ENCODE data around the gene TPPP. TPM values are rescaled to one million over a fixed set of nuclear protein-coding genes. Genes with fewer than 3 reads are reported as not detected.

Gene TPPP
- total RNA-seq, 1 experiment from 2014 or later = 3.9 TPM

GRCh38 chr5:620152-620551 lies 73.0 kb downstream of the TPPP start:
- Histone ChIP-seq H3K79me2 (ENCODE audit: insufficient read depth, low read length) (peaks cover 33% of the 10 kb centered on the region), H3K9me2 (ENCODE audit: insufficient read depth) (no peaks in the 10 kb centered on the region), H2AFZ (ENCODE audit: low read depth, low read length, poor library complexity, severe bottlenecking) (no peak overlapping the region), H3K9me3 (ENCODE audit: control insufficient read depth in 1 of 2, insufficient read depth in 1 of 2, low read depth in 1 of 2, low read length in 2 of 2) (no peaks in the 10 kb centered on the region; a peak in 1 of 4 replicates), H3K4me1 (ENCODE audit: control insufficient read depth in 1 of 2, insufficient read depth in 2 of 2, low read length in 2 of 2) (no peaks in the 10 kb centered on the region), H3K4me3 (replicated peaks in 1 of 2; ENCODE audit: low read depth in 1 of 2, low read length in 2 of 2) (no peak overlapping the region), H3K27ac (ENCODE audit: low read depth, low read length) (no peak overlapping the region), H4K20me1 (ENCODE audit: insufficient read depth) (peaks cover 13% of the 10 kb centered on the region; the same call in 1 of the 2 replicates), H3K4me2 (ENCODE audit: low read length) (no peak overlapping the region), H3K36me3 (ENCODE audit: control insufficient read depth in 1 of 2, insufficient read depth in 2 of 2, low read length in 2 of 2) (peaks cover 28 to 58% of the 10 kb centered on the region in 2 experiments; a peak in 3 of 4 replicates), H3K27me3 (ENCODE audit: insufficient read depth, low read length) (no peaks in the 10 kb centered on the region), H3K9ac (ENCODE audit: low read length) (no peak overlapping the region)
- no peak for TF ChIP-seq SRF (IDR thresholded peaks at IDR 0.05; ENCODE audit: low read depth)
- no peak for TF ChIP-seq CBX3 (IDR thresholded peaks at IDR 0.05; ENCODE audit: low read depth)
- TF ChIP-seq ZFX (IDR thresholded peaks at IDR 0.05) = no peak
- TF ChIP-seq CEBPB (IDR thresholded peaks at IDR 0.05; ENCODE audit: low read depth) = no peak
- TF ChIP-seq RAD21 (IDR thresholded peaks at IDR 0.05; ENCODE audit: low read depth) = no peak
- TF ChIP-seq SP1 (IDR thresholded peaks at IDR 0.05; ENCODE audit: low read depth) = no peak
- no peak for TF ChIP-seq FOSL1 (IDR thresholded peaks at IDR 0.05; ENCODE audit: low read depth)
- TF ChIP-seq POLR2AphosphoS5 (IDR thresholded peaks at IDR 0.05; ENCODE audit: low read depth, low read length) = no peak
- TF ChIP-seq POLR2A (IDR thresholded peaks at IDR 0.05; ENCODE audit: borderline replicate concordance, extremely low read depth, insufficient read depth, insufficient read length) = no peak
- no peak for TF ChIP-seq YY1 (IDR thresholded peaks at IDR 0.05; ENCODE audit: extremely low read depth, insufficient replicate concordance, low read depth, low read length)
- TF ChIP-seq JUND (IDR thresholded peaks at IDR 0.05) = no peak
- TF ChIP-seq EZH2 (IDR thresholded peaks at IDR 0.05) = no peak
- TF ChIP-seq TCF7L2 (IDR thresholded peaks at IDR 0.05; ENCODE audit: borderline replicate concordance, extremely low read depth, insufficient read depth, insufficient read length) = no peak
- TF ChIP-seq, protein P1, sequence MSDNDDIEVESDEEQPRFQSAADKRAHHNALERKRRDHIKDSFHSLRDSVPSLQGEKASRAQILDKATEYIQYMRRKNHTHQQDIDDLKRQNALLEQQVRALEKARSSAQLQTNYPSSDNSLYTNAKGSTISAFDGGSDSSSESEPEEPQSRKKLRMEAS (IDR thresholded peaks at IDR 0.05) = no peak
- no TSS peak for BruUV-seq (replicated peaks)
- ChIA-PET CTCF (no interaction called here), RAD21 (ENCODE audit: low non-redundant PET in 1 of 2, low total read pairs in 2 of 2, uncharacterized antibody in 2 of 2, unreplicated experiment in 2 of 2) (no interaction called here), POLR2A (no interaction called here)
- DNase-seq (ENCODE audit: low read depth, low spot score) (no peak), ATAC-seq (no peak)
- intact Hi-C loops (cut with micrococcal nuclease) = no loop called here
